AG09309 (cell line): ENCODE data around the gene TARS3.

Experiments
- DNase-seq: peaks from one replicate; pipeline ENCODE4 v3.0.0-alpha.2; 2010; ENCODE audit warnings: low read depth
- H3K4me3 ChIP-seq: 2 replicates; pipeline ENCODE4 v1.5.1; 2011; ENCODE audit warnings: mild to moderate bottlenecking, low read depth, low read length, moderate library complexity; ENCODE audit not compliant: control insufficient read depth
- CTCF ChIP-seq: IDR thresholded peaks from 2 replicates; pipeline ENCODE4 v1.5.1; 2011; ENCODE audit warnings: mild to moderate bottlenecking, low read depth, low read length, inconsistent platforms; ENCODE audit not compliant: insufficient read depth, control insufficient read depth; ENCODE audit errors: missing control alignments

Gene TARS3

GRCh38 chr15:101642361-101642760, 81.9 kb downstream of the TARS3 start:
- peak; percentile 23 for TF ChIP-seq CTCF
- H3K4me3 ChIP-seq: no peak overlapping the region
- DNase-seq: no peak

- H3K4me3 ChIP-seq: no peak overlapping the region
Measured at GRCh38 chr15:101641894-101642293, 82.4 kb downstream of the TARS3 start.

GRCh38 chr15:101641129-101641764, 83.0 kb downstream of the TARS3 start:
- no peak for DNase-seq
- H3K4me3 ChIP-seq: no peak overlapping the region
- TF ChIP-seq CTCF: peak; percentile 85

More at GRCh38 chr15:101641894-101642293, 82.4 kb downstream of the TARS3 start:
- no peak for TF ChIP-seq CTCF
- no peak for DNase-seq

DNA sequence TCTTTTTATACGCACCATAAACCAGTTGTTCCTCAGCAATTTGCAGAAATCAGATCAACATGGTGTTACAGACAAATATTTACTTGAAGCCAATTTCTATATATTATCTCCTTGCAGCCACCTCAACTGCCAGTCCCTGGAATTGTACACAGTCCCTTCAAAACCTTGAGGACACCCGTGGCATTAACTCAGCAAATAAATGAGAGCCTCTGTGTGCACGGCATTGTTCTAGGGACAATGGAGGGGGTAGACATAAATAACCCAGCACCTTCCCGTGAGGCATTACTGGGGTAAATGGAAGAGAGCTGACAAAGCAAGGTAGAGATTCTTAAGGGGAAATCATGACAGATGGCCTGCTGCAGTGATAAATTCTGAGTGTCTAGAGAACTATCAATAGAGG, 84.6 kb downstream of the TARS3 start:
- no peak for TF ChIP-seq CTCF
- no peak for DNase-seq
- H3K4me3 ChIP-seq: no peak overlapping the region

DNA sequence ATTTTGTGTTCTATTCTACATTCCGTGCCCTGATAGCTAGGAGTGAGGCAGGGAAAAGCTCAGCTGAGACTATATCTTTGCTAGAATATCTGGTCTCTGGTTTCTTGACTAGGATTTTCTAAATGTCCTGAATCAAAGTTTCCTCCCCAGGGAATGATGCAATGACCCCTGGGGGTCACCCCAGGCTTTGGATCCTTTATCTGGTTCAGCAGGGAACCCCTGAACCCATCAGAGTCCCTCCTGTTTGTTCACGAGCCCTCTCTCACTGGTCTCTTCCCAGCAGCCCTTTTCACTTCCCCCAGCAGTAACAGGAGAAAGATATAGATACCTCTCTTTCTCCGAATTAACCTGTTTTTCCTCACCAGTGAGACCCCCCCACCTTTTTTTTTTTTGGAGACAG, 86.4 kb downstream of the TARS3 start:
- no peak for TF ChIP-seq CTCF
- H3K4me3 ChIP-seq: no peak overlapping the region
- DNase-seq: no peak

DNA sequence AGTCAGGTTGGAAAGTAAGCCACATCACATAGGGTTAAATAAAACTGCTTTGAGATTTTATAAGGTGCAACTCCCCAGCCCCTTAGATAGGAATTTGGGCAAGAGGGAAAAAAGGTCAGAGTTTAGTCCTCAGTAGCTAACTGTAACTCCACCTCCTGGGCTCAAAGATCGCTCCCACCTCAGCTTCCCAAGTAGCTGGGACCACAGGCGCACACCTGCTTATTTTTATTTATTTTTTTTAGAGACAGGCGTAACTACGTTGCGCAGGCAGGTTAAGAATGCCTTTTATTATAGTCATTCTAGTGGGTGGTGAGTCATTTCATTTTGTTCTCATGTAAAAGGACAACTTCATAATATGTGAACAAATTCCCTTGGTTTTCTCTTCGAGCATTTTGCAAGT, 86.8 kb downstream of the TARS3 start:
- no peak for DNase-seq
- H3K4me3 ChIP-seq: no peak overlapping the region
- TF ChIP-seq CTCF: no peak
